HepG2 (cell line): ENCODE results near the gene DHRS11. TPM values are rescaled to one million over a fixed set of nuclear protein-coding genes. Genes with fewer than 3 reads are reported as not detected.

ENCODE experiments used
- BHLHE40 ChIP-seq: IDR thresholded peaks from 2 replicates; pipeline ENCODE4 v1.6.1; 2011; ENCODE audit warnings: low read length, improper control_type of control experiment
- CCAR2 ChIP-seq: fragments of 200-400 bp; formaldehyde crosslinking; optimal IDR thresholded peaks from 2 replicates; pipeline ENCODE3; 2018; ENCODE audit warnings: low read depth, mild to moderate bottlenecking, low read length, moderate library complexity
- CENPT ChIP-seq: sonication (generic); formaldehyde crosslinking; IDR thresholded peaks from 2 replicates; pipeline ENCODE4 v1.8.0; 2022; ENCODE audit warnings: low read depth, mild to moderate bottlenecking, moderate library complexity, missing genetic modification reagents
- DNMT3B ChIP-seq: conservative IDR thresholded peaks from 2 replicates; pipeline ENCODE4 v1.6.1; 2016; ENCODE audit warnings: missing biosample characterization, control low read depth
- ELF1 ChIP-seq: sonication (generic); formaldehyde crosslinking; IDR thresholded peaks from 2 replicates; pipeline ENCODE4 v1.4.0; 2020; ENCODE audit warnings: missing genetic modification reagents
- HIVEP1 ChIP-seq: sonication (generic); formaldehyde crosslinking; IDR thresholded peaks from 2 replicates; pipeline ENCODE4 v1.4.0; 2020; ENCODE audit warnings: mild to moderate bottlenecking, missing genetic modification reagents
- HNF1A ChIP-seq, 2 experiments: sonication (generic) in 1 of 2; formaldehyde crosslinking in 1 of 2; IDR thresholded peaks; 2 replicates each; pipeline versions ENCODE4 v1.4.0 to v1.6.1; 2016 to 2020; ENCODE audit warnings: borderline replicate concordance in 1 of 2, low read depth in 1 of 2, mild to moderate bottlenecking in 1 of 2, missing genetic modification reagents in 1 of 2
- MEF2D ChIP-seq: sonication (generic); formaldehyde crosslinking; IDR thresholded peaks from 2 replicates; pipeline ENCODE4 v1.5.1; 2020; ENCODE audit warnings: mild to moderate bottlenecking, missing genetic modification reagents
- NR1H2 ChIP-seq: sonication (generic); formaldehyde crosslinking; IDR thresholded peaks from 2 replicates; pipeline ENCODE4 v1.8.1; 2022; ENCODE audit warnings: low read depth, missing genetic modification reagents, borderline replicate concordance
- RARG ChIP-seq: sonication (generic); formaldehyde crosslinking; IDR thresholded peaks from 2 replicates; pipeline ENCODE4 v1.4.0; 2020; ENCODE audit warnings: low read depth, mild to moderate bottlenecking, missing genetic modification reagents
- SIN3A ChIP-seq: IDR thresholded peaks from 2 replicates; pipeline ENCODE4 v1.6.1; 2011; ENCODE audit warnings: low read depth, mild to moderate bottlenecking, control low read depth, low read length, borderline replicate concordance
- SRY ChIP-seq: sonication (generic); formaldehyde crosslinking; IDR thresholded peaks from 2 replicates; pipeline ENCODE4 v1.8.0; 2022; ENCODE audit warnings: mild to moderate bottlenecking, missing genetic modification reagents
- ZBTB37 ChIP-seq: sonication (generic); formaldehyde crosslinking; IDR thresholded peaks from 2 replicates; pipeline ENCODE4 v1.4.0; 2020; ENCODE audit warnings: mild to moderate bottlenecking, missing genetic modification reagents
- ZFP91 ChIP-seq: sonication (generic); formaldehyde crosslinking; IDR thresholded peaks from 2 replicates; pipeline ENCODE4 v1.9.0; 2022; ENCODE audit warnings: missing genetic modification reagents, mild to moderate bottlenecking, borderline replicate concordance
- ZNF180 ChIP-seq: sonication (generic); formaldehyde crosslinking; IDR thresholded peaks from 2 replicates; pipeline ENCODE4 v1.4.0; 2020; ENCODE audit warnings: low read depth, missing genetic modification reagents, borderline replicate concordance
- ZNF724P ChIP-seq: sonication (generic); formaldehyde crosslinking; IDR thresholded peaks from 2 replicates; pipeline ENCODE4 v1.8.0; 2022; ENCODE audit warnings: missing genetic modification reagents, borderline replicate concordance
- polyA plus RNA-seq, 8 experiments: library from polyadenylated mRNA; depleted of rRNA in 3 of 8; stranded (reverse) in 7 of 8; unstranded in 1 of 8; fragments of >200 nt; fragmentation: Illumina TruSeq in 4 of 8; extraction: Trizol in 4 of 8; gene quantifications; 2 replicates each; pipeline versions ENCODE4 v1.2.1 to v1.2.3, GENCODE V29; 2011 to 2016; ENCODE audit warnings: low read depth in 4 of 8, missing spikeins in 1 of 8, mixed read lengths in 1 of 8; ENCODE audit not compliant: insufficient read depth in 1 of 8
- total RNA-seq, 5 experiments: library from RNA; depleted of rRNA; stranded (reverse); fragments of >200 nt; fragmentation: Illumina TruSeq; extraction: Trizol; gene quantifications; 2 replicates each; pipeline ENCODE4 v1.2.3, GENCODE V29; 2016; ENCODE audit warnings: low read depth in 1 of 5
- TF ChIP-seq, protein P1 (sequence below): sonication (generic); formaldehyde crosslinking; IDR thresholded peaks from 2 replicates; pipeline ENCODE4 v1.4.0; 2020; ENCODE audit warnings: missing genetic modification reagents

Gene DHRS11
- total and polyA plus RNA-seq, 2 of the 13 experiments (the other 11 are each of a cell fraction or from before 2014, with no cell fraction given) = 28.4 to 41.9 TPM

- TF ChIP-seq HNF1A (IDR thresholded peaks at IDR 0.05; ENCODE audit: low read depth) (no peak), HNF1A (CRISPR knock-in tag; IDR thresholded peaks at IDR 0.05; ENCODE audit: borderline replicate concordance) (peak; percentile 38; the same call in 1 of the 2 replicates), BHLHE40 (no peak), NR1H2 (CRISPR knock-in tag) (no peak), HIVEP1 (CRISPR knock-in tag) (no peak), RARG (CRISPR knock-in tag) (no peak; the same call in 1 of the 2 replicates), ZBTB37 (peak; percentile 72), CCAR2 (no peak), CENPT (CRISPR knock-in tag) (no peak; the same call in none of the 2 replicates), ZFP91 (CRISPR knock-in tag) (peak; percentile 95), SIN3A (peak; percentile 98), DNMT3B (no peak), ZNF180 (no peak), MEF2D (CRISPR knock-in tag) (peak; percentile 53; the same call in 1 of the 2 replicates), ELF1 (CRISPR knock-in tag) (peak; percentile 99), SRY (CRISPR knock-in tag) (peak; percentile 58; the same call in 1 of the 2 replicates), ZNF724P (peak; percentile 34; the same call in 1 of the 2 replicates)
- TF ChIP-seq, protein P1, sequence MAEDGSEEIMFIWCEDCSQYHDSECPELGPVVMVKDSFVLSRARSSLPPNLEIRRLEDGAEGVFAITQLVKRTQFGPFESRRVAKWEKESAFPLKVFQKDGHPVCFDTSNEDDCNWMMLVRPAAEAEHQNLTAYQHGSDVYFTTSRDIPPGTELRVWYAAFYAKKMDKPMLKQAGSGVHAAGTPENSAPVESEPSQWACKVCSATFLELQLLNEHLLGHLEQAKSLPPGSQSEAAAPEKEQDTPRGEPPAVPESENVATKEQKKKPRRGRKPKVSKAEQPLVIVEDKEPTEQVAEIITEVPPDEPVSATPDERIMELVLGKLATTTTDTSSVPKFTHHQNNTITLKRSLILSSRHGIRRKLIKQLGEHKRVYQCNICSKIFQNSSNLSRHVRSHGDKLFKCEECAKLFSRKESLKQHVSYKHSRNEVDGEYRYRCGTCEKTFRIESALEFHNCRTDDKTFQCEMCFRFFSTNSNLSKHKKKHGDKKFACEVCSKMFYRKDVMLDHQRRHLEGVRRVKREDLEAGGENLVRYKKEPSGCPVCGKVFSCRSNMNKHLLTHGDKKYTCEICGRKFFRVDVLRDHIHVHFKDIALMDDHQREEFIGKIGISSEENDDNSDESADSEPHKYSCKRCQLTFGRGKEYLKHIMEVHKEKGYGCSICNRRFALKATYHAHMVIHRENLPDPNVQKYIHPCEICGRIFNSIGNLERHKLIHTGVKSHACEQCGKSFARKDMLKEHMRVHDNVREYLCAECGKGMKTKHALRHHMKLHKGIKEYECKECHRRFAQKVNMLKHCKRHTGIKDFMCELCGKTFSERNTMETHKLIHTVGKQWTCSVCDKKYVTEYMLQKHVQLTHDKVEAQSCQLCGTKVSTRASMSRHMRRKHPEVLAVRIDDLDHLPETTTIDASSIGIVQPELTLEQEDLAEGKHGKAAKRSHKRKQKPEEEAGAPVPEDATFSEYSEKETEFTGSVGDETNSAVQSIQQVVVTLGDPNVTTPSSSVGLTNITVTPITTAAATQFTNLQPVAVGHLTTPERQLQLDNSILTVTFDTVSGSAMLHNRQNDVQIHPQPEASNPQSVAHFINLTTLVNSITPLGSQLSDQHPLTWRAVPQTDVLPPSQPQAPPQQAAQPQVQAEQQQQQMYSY = peak; percentile 26; the same call in 1 of the 2 replicates
Observed at GRCh38 chr17:36601303-36602029, 9.8 kb downstream of the DHRS11 start, which contains the start of gene MRM1 (continued).
